HEK293 (cell line): ENCODE data around the gene HOXA4.
A peak's percentile ranks its signal among the peaks of the same experiment; 100 is the strongest.

Experiments
- CTCF ChIA-PET: fragments of 350-600 bp; formaldehyde crosslinking; extraction: SDS; loops from one replicate; lab custom pipeline; 2021; ENCODE audit warnings: antibody characterized with exemption; lab: Yijun Ruan, JAX
- POLR2A ChIA-PET: fragments of 300-600 bp; formaldehyde crosslinking; extraction: SDS; loops from one replicate; lab custom pipeline; 2020; ENCODE audit warnings: antibody characterized with exemption, inconsistent platforms; lab: Yijun Ruan, JAX
- H3K27ac ChIP-seq: fragments of 200-500 bp; sonication (Bioruptor generic); 2 replicates; pipeline ENCODE4 v1.5.1; 2014; ENCODE audit warnings: low read depth, low read length, control low read depth, inconsistent platforms; ENCODE audit errors: extremely low read depth
- H3K36me3 ChIP-seq, 2 experiments: fragments of 200-500 bp in 1 of 2; sonication (Bioruptor generic) in 1 of 2; 1 replicate in 1 of 2; 2 replicates in 1 of 2; pipeline ENCODE4 v1.5.1; 2014 to 2017; ENCODE audit warnings: inconsistent platforms in 2 of 2, low read length in 2 of 2; ENCODE audit not compliant: control insufficient read depth in 2 of 2, insufficient read depth in 1 of 2
- H3K4me1 ChIP-seq: fragments of 200-500 bp; sonication (Bioruptor generic); 2 replicates; pipeline ENCODE4 v1.5.1; 2014; ENCODE audit warnings: mild to moderate bottlenecking, low read length, inconsistent platforms; ENCODE audit not compliant: control insufficient read depth, insufficient read depth
- H3K4me3 ChIP-seq: 2 replicates; pipeline ENCODE4 v1.5.1; 2011; ENCODE audit warnings: low read depth, mild to moderate bottlenecking, control low read depth, low read length, moderate library complexity
- H3K9me3 ChIP-seq: fragments of 200-500 bp; sonication (Bioruptor generic); 2 replicates; pipeline ENCODE4 v1.5.1; 2014; ENCODE audit warnings: low read depth, low read length, inconsistent platforms; ENCODE audit not compliant: control insufficient read depth, insufficient read depth
- BCL11B ChIP-seq: fragments of 450-650 bp; formaldehyde crosslinking; IDR thresholded peaks from 2 replicates; pipeline ENCODE4 v1.5.1; 2016; ENCODE audit warnings: low read depth, missing biosample characterization, missing genetic modification characterization
- FEZF1 ChIP-seq: fragments of 450-650 bp; formaldehyde crosslinking; IDR thresholded peaks from 2 replicates; pipeline ENCODE4 v1.5.1; 2016; ENCODE audit warnings: missing biosample characterization, missing genetic modification characterization
- IKZF3 ChIP-seq: fragments of 450-650 bp; IDR thresholded peaks from 2 replicates; pipeline ENCODE4 v1.5.0; 2018; ENCODE audit warnings: missing biosample characterization, mild to moderate bottlenecking, missing genetic modification characterization, moderate library complexity
- MYNN ChIP-seq: fragments of 450-650 bp; formaldehyde crosslinking; IDR thresholded peaks from 2 replicates; pipeline ENCODE4 v1.5.1; 2016; ENCODE audit warnings: missing biosample characterization, missing genetic modification characterization, borderline replicate concordance
- OSR2 ChIP-seq: fragments of 450-650 bp; formaldehyde crosslinking; IDR thresholded peaks from 2 replicates; pipeline ENCODE4 v1.5.1; 2016; ENCODE audit warnings: missing biosample characterization, missing genetic modification characterization
- PRDM6 ChIP-seq: fragments of 450-650 bp; formaldehyde crosslinking; IDR thresholded peaks from 2 replicates; pipeline ENCODE4 v1.5.1; 2017; ENCODE audit warnings: missing biosample characterization, missing genetic modification characterization
- SP7 ChIP-seq: fragments of 450-650 bp; formaldehyde crosslinking; IDR thresholded peaks from 2 replicates; pipeline ENCODE4 v1.5.1; 2016; ENCODE audit warnings: missing biosample characterization, missing genetic modification characterization
- WT1 ChIP-seq: fragments of 450-650 bp; formaldehyde crosslinking; IDR thresholded peaks from 2 replicates; pipeline ENCODE4 v1.5.1; 2016; ENCODE audit warnings: missing biosample characterization, missing genetic modification characterization
- ZBTB8A ChIP-seq: fragments of 450-650 bp; formaldehyde crosslinking; IDR thresholded peaks from 2 replicates; pipeline ENCODE4 v1.5.1; 2016; ENCODE audit warnings: missing biosample characterization, missing genetic modification characterization
- ZEB2 ChIP-seq: fragments of 450-650 bp; formaldehyde crosslinking; IDR thresholded peaks from 2 replicates; pipeline ENCODE4 v1.5.1; 2016; ENCODE audit warnings: missing biosample characterization, missing genetic modification characterization
- ZNF175 ChIP-seq: fragments of 450-650 bp; formaldehyde crosslinking; IDR thresholded peaks from 2 replicates; pipeline ENCODE4 v1.5.1; 2016; ENCODE audit warnings: missing biosample characterization, missing genetic modification characterization
- ZNF23 ChIP-seq: fragments of 450-650 bp; formaldehyde crosslinking; IDR thresholded peaks from 2 replicates; pipeline ENCODE4 v1.5.1; 2016; ENCODE audit warnings: missing biosample characterization, missing genetic modification characterization, borderline replicate concordance
- ZNF280D ChIP-seq: fragments of 450-650 bp; formaldehyde crosslinking; IDR thresholded peaks from 2 replicates; pipeline ENCODE4 v1.5.1; 2016; ENCODE audit warnings: missing biosample characterization, missing genetic modification characterization
- ZNF341 ChIP-seq: fragments of 450-650 bp; formaldehyde crosslinking; IDR thresholded peaks from 2 replicates; pipeline ENCODE4; 2016; ENCODE audit warnings: low read depth, missing biosample characterization, missing genetic modification characterization
- ZNF366 ChIP-seq: fragments of 450-650 bp; formaldehyde crosslinking; conservative IDR thresholded peaks from 2 replicates; pipeline ENCODE4 v1.5.1; 2016; ENCODE audit warnings: missing biosample characterization, missing genetic modification characterization
- ZNF664 ChIP-seq: fragments of 450-650 bp; formaldehyde crosslinking; IDR thresholded peaks from 2 replicates; pipeline ENCODE4 v1.5.1; 2016; ENCODE audit warnings: missing biosample characterization, missing genetic modification characterization
- ZNF843 ChIP-seq: fragments of 450-650 bp; formaldehyde crosslinking; IDR thresholded peaks from 2 replicates; pipeline ENCODE4 v1.5.1; 2016; ENCODE audit warnings: missing biosample characterization, missing genetic modification characterization
- TF ChIP-seq, protein P1 (sequence below): fragments of 450-650 bp; formaldehyde crosslinking; IDR thresholded peaks from 2 replicates; pipeline ENCODE4 v1.5.1; 2017; ENCODE audit warnings: missing biosample characterization, missing genetic modification characterization
- TF ChIP-seq, protein P2 (sequence below): fragments of 450-650 bp; formaldehyde crosslinking; IDR thresholded peaks from 2 replicates; pipeline ENCODE4; 2016; ENCODE audit warnings: missing biosample characterization, missing genetic modification characterization
- TF ChIP-seq, protein P3 (sequence below): fragments of 450-650 bp; IDR thresholded peaks from 2 replicates; pipeline ENCODE4 v1.5.1; 2018; ENCODE audit warnings: missing biosample characterization, mild to moderate bottlenecking, missing genetic modification characterization

HOXA4 gene

DNA sequence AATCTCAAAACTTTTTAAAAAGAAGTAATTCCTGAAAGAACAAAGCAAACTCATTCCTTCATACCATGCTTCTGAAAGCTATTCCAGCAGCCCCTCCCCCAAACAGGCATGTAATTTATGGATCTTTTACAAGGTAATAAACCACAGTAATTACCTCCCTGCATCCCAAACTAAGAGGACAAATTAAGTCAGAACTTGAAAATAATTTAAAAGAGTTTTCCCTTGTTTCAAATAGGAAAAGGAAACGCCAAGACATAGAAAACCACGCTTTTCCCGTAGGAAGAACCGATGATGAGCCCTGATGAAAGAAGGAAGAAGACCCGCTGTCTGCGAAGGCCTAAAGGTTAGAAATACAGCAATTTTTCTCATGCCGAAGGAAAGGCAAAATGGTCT is 8.9 kb downstream of the HOXA4 start:
- H3K4me3 ChIP-seq = no peak overlapping the region
- CTCF ChIA-PET = interaction anchor here (0.7 to 1.8 kb wide), 2 partner anchors 9 to 196 kb away, joined by 3 to 7 read pairs; partner anchors contain the start of gene HOXA4
- H3K9me3 ChIP-seq = no peaks in the 10 kb centered on the region
- H3K27ac ChIP-seq = peak overlapping the region; percentile 4; the same call in 1 of the 2 replicates
- H3K36me3 ChIP-seq = peaks cover 0 to 34% of the 10 kb centered on the region in 2 experiments; a peak in 1 of 3 replicates
- H3K4me1 ChIP-seq = peaks cover 38% of the 10 kb centered on the region
- TF ChIP-seq, protein P1, sequence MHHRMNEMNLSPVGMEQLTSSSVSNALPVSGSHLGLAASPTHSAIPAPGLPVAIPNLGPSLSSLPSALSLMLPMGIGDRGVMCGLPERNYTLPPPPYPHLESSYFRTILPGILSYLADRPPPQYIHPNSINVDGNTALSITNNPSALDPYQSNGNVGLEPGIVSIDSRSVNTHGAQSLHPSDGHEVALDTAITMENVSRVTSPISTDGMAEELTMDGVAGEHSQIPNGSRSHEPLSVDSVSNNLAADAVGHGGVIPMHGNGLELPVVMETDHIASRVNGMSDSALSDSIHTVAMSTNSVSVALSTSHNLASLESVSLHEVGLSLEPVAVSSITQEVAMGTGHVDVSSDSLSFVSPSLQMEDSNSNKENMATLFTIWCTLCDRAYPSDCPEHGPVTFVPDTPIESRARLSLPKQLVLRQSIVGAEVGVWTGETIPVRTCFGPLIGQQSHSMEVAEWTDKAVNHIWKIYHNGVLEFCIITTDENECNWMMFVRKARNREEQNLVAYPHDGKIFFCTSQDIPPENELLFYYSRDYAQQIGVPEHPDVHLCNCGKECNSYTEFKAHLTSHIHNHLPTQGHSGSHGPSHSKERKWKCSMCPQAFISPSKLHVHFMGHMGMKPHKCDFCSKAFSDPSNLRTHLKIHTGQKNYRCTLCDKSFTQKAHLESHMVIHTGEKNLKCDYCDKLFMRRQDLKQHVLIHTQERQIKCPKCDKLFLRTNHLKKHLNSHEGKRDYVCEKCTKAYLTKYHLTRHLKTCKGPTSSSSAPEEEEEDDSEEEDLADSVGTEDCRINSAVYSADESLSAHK (tag by site-specific recombination) = 0 out of 2 replicates have a peak, but pooled peaks have one; percentile 55
- TF ChIP-seq WT1 = peak; percentile 92
- TF ChIP-seq FEZF1 (tag by site-specific recombination) = peak; percentile 61; the same call in 1 of the 2 replicates
- peak; percentile 57; the same call in 1 of the 2 replicates for TF ChIP-seq OSR2 (tag by site-specific recombination)
- TF ChIP-seq, protein P2, sequence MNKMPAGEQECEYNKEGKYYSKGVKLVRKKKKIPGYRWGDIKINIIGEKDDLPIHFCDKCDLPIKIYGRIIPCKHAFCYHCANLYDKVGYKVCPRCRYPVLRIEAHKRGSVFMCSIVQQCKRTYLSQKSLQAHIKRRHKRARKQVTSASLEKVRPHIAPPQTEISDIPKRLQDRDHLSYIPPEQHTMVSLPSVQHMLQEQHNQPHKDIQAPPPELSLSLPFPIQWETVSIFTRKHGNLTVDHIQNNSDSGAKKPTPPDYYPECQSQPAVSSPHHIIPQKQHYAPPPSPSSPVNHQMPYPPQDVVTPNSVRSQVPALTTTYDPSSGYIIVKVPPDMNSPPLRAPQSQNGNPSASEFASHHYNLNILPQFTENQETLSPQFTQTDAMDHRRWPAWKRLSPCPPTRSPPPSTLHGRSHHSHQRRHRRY (tag by site-specific recombination) = no peak
- no peak for TF ChIP-seq ZNF23 (tag by site-specific recombination)
- TF ChIP-seq IKZF3 (tag by site-specific recombination) = peak; percentile 83
- TF ChIP-seq ZNF664 (tag by site-specific recombination) = no peak
- peak; percentile 44; the same call in 1 of the 2 replicates for TF ChIP-seq ZNF843 (tag by site-specific recombination)
- peak; percentile 95 for TF ChIP-seq PRDM6 (tag by site-specific recombination)
- TF ChIP-seq ZNF175 = no peak
- TF ChIP-seq ZNF341 (tag by site-specific recombination) = peak; percentile 83
- TF ChIP-seq ZBTB8A (tag by site-specific recombination) = peak; percentile 29
- TF ChIP-seq ZNF366 = peak; percentile 81
- TF ChIP-seq ZNF280D (tag by site-specific recombination) = no peak
- TF ChIP-seq, protein P3, sequence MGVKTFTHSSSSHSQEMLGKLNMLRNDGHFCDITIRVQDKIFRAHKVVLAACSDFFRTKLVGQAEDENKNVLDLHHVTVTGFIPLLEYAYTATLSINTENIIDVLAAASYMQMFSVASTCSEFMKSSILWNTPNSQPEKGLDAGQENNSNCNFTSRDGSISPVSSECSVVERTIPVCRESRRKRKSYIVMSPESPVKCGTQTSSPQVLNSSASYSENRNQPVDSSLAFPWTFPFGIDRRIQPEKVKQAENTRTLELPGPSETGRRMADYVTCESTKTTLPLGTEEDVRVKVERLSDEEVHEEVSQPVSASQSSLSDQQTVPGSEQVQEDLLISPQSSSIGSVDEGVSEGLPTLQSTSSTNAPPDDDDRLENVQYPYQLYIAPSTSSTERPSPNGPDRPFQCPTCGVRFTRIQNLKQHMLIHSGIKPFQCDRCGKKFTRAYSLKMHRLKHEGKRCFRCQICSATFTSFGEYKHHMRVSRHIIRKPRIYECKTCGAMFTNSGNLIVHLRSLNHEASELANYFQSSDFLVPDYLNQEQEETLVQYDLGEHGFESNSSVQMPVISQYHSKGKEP = peak; percentile 69; the same call in 1 of the 2 replicates
- no peak for TF ChIP-seq MYNN (tag by site-specific recombination)
- peak; percentile 66 for TF ChIP-seq SP7 (tag by site-specific recombination)
- 0 out of 2 replicates have a peak, but pooled peaks have one; percentile 37 for TF ChIP-seq BCL11B (tag by site-specific recombination)
- TF ChIP-seq ZEB2 (tag by site-specific recombination) = 0 out of 2 replicates have a peak, but pooled peaks have one; percentile 24
- POLR2A ChIA-PET = no interaction called here
